Upper lobe of left lung (tissue), 6 donors: ENCODE results near the gene GTF2IRD1. TPM values are rescaled to one million over a fixed set of nuclear protein-coding genes. Genes with fewer than 3 reads are reported as not detected.
"Not testable (repeated sequence)": the region's sequence is repeated elsewhere in the genome, so short reads cannot be mapped to it uniquely, and the experiment has no call there.

Experiments
- ATAC-seq, 2 donors: fragments of 200-7000 bp; cut with Tn5 transposase; one replicate each; pipeline ENCODE4 v1.9.1; 2022; ENCODE audit warnings: mild to moderate bottlenecking in 2 of 2, moderate library complexity in 2 of 2; ENCODE audit not compliant: low FRiP score in 2 of 2
- DNase-seq, 2 donors: peaks; one replicate each; pipeline ENCODE4 v3.0.0-alpha.2; 2019 to 2020
- H3K27ac ChIP-seq, 4 donors: fragments of 200-600 bp; sonication (generic); one replicate each; pipeline ENCODE4 v1.5.1; 2016 to 2019
- H3K27me3 ChIP-seq, 4 donors: fragments of 200-600 bp; sonication (generic); one replicate each; pipeline ENCODE4 v1.5.1; 2017 to 2019
- H3K36me3 ChIP-seq, 4 donors: fragments of 200-600 bp; sonication (generic); one replicate each; pipeline ENCODE4 v1.5.1; 2016 to 2019
- H3K4me1 ChIP-seq, 4 donors: fragments of 200-600 bp; sonication (generic); one replicate each; pipeline ENCODE4 v1.5.1; 2018 to 2019
- H3K4me3 ChIP-seq, 4 donors: fragments of 200-600 bp; sonication (generic); one replicate each; pipeline ENCODE4 v1.5.1; 2017 to 2019; ENCODE audit warnings: mild to moderate bottlenecking in 2 of 4, moderate library complexity in 1 of 4
- H3K9me3 ChIP-seq, 4 donors: fragments of 200-600 bp; sonication (generic); one replicate each; pipeline ENCODE4 v1.5.1; 2018 to 2019
- CTCF ChIP-seq, 6 experiments: fragments of 450-650 bp in 4 of 6; fragments of 200-600 bp in 2 of 6; sonication (generic) in 2 of 6; IDR thresholded peaks; one replicate each; pipeline ENCODE4 v1.5.1; 2016 to 2019; ENCODE audit warnings: antibody characterized with exemption in 6 of 6
- EP300 ChIP-seq, 4 donors: sonication (generic); formaldehyde crosslinking; IDR thresholded peaks; one replicate each; pipeline ENCODE4 v1.5.1; 2017; ENCODE audit warnings: antibody characterized with exemption in 4 of 4, control low read depth in 2 of 4
- POLR2A ChIP-seq, 4 donors: fragments of 450-650 bp; IDR thresholded peaks; one replicate each; pipeline ENCODE4 v1.5.1; 2016 to 2017; ENCODE audit warnings: antibody characterized with exemption in 4 of 4, mild to moderate bottlenecking in 2 of 4
- POLR2AphosphoS5 ChIP-seq, 2 donors: sonication (generic); formaldehyde crosslinking; IDR thresholded peaks; one replicate each; pipeline ENCODE4 v1.5.1; 2017; ENCODE audit warnings: antibody characterized with exemption in 2 of 2
- WGBS, 2 donors: methylation state at CpG; one replicate each; pipeline ENCODE4 v1.1.5; 2017 to 2018; 5-methylcytosine and 5-hydroxymethylcytosine counted together
- total RNA-seq, 6 donors: library from RNA; depleted of rRNA in 4 of 6; stranded (reverse); fragments of >200 nt in 4 of 6; gene quantifications; one replicate each; pipeline versions ENCODE4 v1.1.0 to v1.2.1, GENCODE V29; 2016 to 2021
- donor health status: DM: no; HTN: no; CAD: no; lungs with moderate emphysema.
- donor health status: DM: no; HTN: yes; CAD: no; lungs with severe emphysema.

GTF2IRD1 gene
- total RNA-seq, 6 donors from 2014 or later: 16.4 to 41.9 (median 28.1) TPM

DNA sequence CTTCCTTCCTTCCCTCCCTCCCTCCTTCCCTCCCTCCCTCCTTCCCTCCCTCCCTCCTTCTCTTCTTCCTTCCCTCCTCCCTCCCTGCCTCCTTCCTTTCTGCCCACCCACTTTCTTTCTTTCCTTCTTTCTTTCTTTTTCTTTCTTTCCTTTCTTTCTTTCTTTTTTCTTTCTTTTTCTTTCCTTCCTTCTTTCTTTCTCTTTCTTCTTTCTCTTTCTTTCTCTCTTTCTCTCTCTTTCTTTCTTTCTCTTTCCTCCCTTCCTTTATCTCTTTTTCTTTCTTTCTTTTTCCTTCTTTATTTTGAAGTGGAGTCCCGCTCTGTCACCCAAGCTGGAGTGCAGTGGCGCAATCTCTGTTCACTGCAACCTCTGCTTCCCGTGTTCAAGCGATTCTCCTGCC lies 33.7 kb upstream of the GTF2IRD1 start:
- ATAC-seq: no peak
- Histone ChIP-seq H3K27me3 (no peaks in the 10 kb centered on the region), H3K36me3 (no peaks in the 10 kb centered on the region), H3K4me1 (peaks cover 0 to 7% (median 0%) of the 10 kb centered on the region in 4 donors), H3K9me3 (no peaks in the 10 kb centered on the region), H3K27ac (no peak overlapping the region), H3K4me3 (no peak overlapping the region)
- TF ChIP-seq POLR2AphosphoS5 (IDR thresholded peaks at IDR 0.05) (no peak), CTCF (IDR thresholded peaks at IDR 0.05) (no peak), POLR2A (IDR thresholded peaks at IDR 0.05) (no peak), EP300 (IDR thresholded peaks at IDR 0.05) (no peak)
- 79 to 91% methylated on average over 4 of the region's 4 CpGs for WGBS, 2 donors
- DNase-seq: no peak

GRCh38 chr7:74424291-74424880 lies 29.3 kb upstream of the GTF2IRD1 start:
- ATAC-seq (no peak), DNase-seq (no peak)
- Histone ChIP-seq H3K27me3 (no peaks in the 10 kb centered on the region), H3K4me1 (peaks cover 0 to 3% (median 0%) of the 10 kb centered on the region in 4 donors), H3K36me3 (no peaks in the 10 kb centered on the region), H3K4me3 (no peak overlapping the region), H3K27ac (no peak overlapping the region), H3K9me3 (no peaks in the 10 kb centered on the region)
- no peak for TF ChIP-seq CTCF (IDR thresholded peaks at IDR 0.05)
- no peak for TF ChIP-seq POLR2AphosphoS5 (IDR thresholded peaks at IDR 0.05)
- TF ChIP-seq POLR2A (IDR thresholded peaks at IDR 0.05): no peak
- TF ChIP-seq EP300 (IDR thresholded peaks at IDR 0.05): no peak
- WGBS, 2 donors: 88 to 92% methylated on average over 7 to 9 of the region's 10 CpGs

DNA sequence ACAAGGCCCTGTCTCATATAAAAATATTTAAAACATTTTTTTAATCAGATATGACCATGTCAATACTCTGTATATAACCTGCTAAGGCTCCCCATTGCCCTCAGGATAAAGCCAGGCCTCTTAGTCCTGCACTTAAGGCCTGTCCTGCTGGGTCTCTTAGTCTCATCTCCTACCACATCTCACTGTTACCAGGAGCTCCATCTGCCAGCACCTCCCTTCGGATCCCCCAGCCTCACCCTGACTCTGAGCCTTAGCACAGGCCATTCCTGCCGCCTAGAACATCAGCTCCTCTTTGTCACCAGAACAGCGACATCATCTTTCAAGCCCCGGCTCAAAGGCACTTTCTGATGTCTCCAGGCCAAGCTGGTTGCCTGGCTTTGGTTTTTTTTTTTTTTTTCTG lies 25.7 kb upstream of the GTF2IRD1 start:
- WGBS, 2 donors: 86 to 93% methylated on average over 4 of the region's 4 CpGs
- ATAC-seq: no peak

GRCh38 chr7:74429153-74429747 lies 24.5 kb upstream of the GTF2IRD1 start:
- Histone ChIP-seq H3K27ac (no peak overlapping the region), H3K9me3 (no peaks in the 10 kb centered on the region), H3K4me3 (no peak overlapping the region), H3K36me3 (no peaks in the 10 kb centered on the region), H3K4me1 (peaks cover 0 to 3% (median 0%) of the 10 kb centered on the region in 4 donors), H3K27me3 (no peaks in the 10 kb centered on the region)
- ATAC-seq (peak in 1 of 2 donors; percentile 37), DNase-seq (no peak)
- no peak for TF ChIP-seq POLR2AphosphoS5 (IDR thresholded peaks at IDR 0.05)
- TF ChIP-seq POLR2A (IDR thresholded peaks at IDR 0.05): no peak
- no peak for TF ChIP-seq EP300 (IDR thresholded peaks at IDR 0.05)
- no peak for TF ChIP-seq CTCF (IDR thresholded peaks at IDR 0.05)
- WGBS, 2 donors: 55 to 69% methylated on average over 17 of the region's 17 CpGs

More for the DNA sequence above, 25.7 kb upstream of the GTF2IRD1 start:
- no peaks in the 10 kb centered on the region for H3K27me3 ChIP-seq
- H3K27ac ChIP-seq: no peak overlapping the region
- no peak overlapping the region for H3K4me3 ChIP-seq
- H3K4me1 ChIP-seq: peaks cover 0 to 3% (median 0%) of the 10 kb centered on the region in 4 donors
- H3K9me3 ChIP-seq: no peaks in the 10 kb centered on the region
- TF ChIP-seq EP300 (IDR thresholded peaks at IDR 0.05): no peak
- no peak for TF ChIP-seq CTCF (IDR thresholded peaks at IDR 0.05)
- TF ChIP-seq POLR2AphosphoS5 (IDR thresholded peaks at IDR 0.05): no peak
- no peak for TF ChIP-seq POLR2A (IDR thresholded peaks at IDR 0.05)
- no peak for DNase-seq
- no peaks in the 10 kb centered on the region for H3K36me3 ChIP-seq

DNA sequence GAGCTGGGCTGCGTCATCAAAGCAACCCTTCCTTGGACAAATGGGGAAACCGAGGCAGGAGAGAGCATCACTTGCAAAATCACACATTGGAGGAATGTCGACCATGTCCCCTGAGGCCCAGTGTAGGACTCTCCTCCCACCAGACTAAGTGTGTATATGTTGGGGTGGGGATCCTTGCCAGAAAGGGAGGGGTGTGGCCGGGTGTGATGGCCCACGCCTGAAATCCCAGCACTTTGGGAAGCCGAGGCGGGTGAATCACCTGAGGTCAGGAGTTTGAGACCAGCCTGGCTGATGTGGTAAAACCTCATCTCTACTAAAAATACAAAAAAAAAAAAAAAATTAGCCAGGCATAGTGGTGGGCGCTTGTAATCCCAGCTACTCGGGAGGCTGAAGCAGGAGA lies 23.3 kb upstream of the GTF2IRD1 start:
- not testable (repeated sequence) for H3K4me3 ChIP-seq, H3K27ac ChIP-seq, ATAC-seq

More for the DNA sequence above, 23.3 kb upstream of the GTF2IRD1 start:
- not testable (repeated sequence) for H3K36me3 ChIP-seq, DNase-seq, H3K27me3 ChIP-seq, H3K4me1 ChIP-seq, H3K9me3 ChIP-seq
- WGBS, 2 donors: 80 to 86% methylated on average over 8 to 9 of the region's 9 CpGs
